Fibroblast of skin of left quadriceps (primary cell): ENCODE measurements around the gene SCN3A.

ENCODE experiments used
- DNase-seq, 2 experiments: peaks; one replicate each; pipeline ENCODE4 v3.0.0-alpha.2; 2013; ENCODE audit warnings: low read depth in 2 of 2

Gene SCN3A

DNA sequence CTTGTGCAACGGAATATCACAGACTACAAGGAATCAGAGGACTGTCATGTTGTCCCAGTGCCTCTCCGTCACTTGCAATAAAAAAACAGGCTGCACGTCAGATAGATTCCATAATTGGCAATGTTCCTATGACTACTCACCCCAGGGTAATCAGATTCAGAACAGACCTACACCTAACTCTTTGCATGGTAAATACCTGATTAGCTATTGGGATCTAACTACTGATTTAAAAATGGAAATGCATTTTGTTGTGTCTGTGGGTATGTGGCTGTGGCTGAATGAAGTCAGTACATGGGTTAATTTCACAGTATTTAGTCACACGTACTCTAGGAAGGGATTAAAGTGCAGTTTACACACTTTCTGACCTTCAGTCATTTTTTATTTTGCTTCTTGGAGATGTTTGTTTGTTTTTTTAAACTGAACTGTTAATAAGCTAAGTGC lies 91.7 kb downstream of the SCN3A start:
- DNase-seq = no peak

DNA sequence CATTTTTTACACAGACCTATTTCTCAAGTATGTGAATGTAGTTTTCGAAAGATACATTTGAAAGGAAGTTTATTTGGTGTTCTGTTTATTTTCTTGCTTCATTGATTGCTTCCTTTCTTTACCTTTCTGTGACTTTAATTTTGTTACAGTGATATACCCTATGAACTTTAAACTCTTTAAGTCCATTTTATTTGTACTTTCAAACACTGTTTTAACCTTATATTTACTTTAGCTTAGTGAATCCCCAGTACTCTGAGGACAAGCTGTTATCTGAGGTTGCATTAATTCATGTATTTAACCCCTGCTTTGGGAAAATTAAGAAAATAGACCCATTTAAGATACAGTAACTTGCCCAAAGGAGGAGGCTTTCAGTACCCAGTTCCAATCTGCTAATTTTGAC lies 93.5 kb downstream of the SCN3A start:
- no peak for DNase-seq

DNA sequence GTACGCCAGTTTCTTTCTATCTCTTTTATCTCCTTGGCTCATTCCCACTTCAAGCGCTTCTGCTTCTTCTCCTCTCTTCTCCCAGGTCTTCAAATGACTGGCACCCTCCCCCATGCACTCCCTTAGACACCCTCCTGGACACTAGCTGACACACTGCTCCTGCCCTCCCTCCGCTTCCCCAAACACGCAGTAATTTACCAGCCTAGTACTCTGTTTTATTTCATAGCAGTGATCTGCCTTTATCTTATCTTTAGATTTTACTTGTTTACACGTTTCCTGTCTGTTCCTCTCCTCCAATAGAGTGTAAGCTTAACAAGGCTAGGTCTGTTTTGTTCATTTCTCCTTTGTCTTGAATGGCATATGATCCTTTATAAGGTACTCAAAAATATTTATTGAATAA lies 93.9 kb downstream of the SCN3A start:
- no peak for DNase-seq

DNA sequence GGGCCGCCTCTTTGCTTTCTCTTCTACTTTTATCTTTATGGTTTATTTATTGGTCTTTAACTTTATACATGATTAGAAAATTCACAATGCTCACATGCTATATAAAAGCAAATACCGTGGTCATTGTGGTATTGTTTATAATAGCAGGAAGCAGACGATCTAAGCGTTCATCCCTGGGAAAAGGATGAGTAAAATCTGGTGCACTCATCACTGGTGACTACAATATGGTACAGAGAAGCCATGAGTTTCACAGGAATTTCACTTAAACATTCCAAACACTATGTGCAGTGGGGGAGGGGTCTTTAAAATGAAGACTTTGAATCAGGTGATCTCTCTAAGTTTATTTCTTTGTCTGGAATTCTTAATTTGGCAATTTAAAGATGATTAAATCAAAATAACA lies 97.9 kb downstream of the SCN3A start:
- DNase-seq = peak in 1 of 2 experiments; percentile 10

DNA sequence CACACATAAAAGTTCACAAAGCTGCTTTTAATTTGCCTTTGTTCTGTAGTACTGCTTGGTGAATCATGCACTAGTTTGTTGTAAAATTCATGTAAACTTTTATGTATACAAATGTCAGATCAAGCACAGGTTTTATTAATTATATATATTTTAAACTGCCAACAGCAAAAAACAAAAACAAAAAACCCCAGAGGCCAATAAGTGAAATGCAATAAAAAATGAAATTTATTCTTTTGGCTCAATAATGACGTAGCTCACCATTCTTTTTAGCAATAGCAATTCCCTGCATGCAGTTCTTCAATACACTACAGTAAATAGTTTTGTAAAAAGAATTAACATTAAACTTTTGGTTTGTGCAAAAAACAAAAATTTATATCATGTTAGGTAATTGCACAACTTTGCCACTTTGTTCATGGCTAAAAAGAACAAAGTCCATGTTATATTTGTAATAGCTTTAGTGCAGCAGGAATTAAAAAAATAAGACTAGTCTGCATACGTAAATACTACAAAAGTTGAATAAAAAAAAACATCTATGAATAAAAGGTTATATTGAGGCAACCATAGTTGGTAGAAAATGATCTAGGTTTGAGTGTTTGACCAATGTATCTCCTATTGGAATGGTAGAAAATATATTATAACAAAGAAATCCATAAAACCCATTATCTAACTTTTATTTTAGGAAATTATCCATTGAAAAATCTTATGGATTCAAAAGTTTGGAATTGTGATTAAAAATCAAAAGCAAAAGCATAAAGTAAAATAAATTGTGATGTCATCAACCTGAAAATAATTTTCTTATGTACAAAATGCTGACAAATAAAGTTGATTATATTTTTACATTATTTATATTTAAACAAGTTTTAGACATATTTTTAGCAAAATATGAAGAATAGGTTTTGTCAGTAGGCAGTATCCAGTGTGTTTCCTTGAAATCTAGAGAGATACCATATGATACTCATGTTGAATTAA lies 115.6 kb downstream of the SCN3A start:
- DNase-seq = no peak

DNA sequence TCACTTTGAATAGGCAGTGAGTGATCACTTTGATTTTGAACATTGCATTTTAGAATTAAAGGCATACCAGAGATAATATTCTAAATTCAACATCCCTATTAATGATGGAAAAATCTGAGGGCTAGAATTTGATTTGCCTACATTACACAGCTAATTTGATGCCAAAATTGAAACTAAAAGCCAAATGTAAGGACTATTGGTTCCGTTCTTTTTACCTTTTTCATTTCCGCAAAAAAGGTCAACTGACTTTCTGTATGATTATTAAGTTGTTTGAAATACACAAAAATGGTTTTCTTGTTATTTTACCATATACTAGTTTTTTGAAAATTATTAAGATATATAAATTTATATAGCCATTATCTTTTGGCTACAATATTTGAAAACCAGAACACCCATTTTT lies 117.5 kb downstream of the SCN3A start:
- no peak for DNase-seq

DNA sequence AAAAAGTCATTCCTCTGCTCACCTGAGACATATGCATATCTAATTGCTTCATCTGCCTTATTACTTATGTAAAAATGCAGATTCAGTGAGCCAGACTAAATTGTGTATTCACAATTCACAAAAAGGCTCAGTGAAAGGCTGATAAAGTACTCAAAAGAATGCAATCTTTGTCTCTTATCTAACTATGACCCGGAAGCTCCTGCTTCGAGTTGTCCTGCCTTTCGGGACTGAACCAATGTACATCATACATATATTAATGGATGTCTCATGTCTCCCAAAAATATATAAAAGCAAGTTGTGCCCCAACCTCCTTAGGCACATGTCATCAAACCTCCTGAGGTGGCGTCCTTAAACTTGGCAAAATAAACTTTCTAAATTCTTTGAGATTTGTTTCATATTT lies 120.5 kb downstream of the SCN3A start:
- no peak for DNase-seq

DNA sequence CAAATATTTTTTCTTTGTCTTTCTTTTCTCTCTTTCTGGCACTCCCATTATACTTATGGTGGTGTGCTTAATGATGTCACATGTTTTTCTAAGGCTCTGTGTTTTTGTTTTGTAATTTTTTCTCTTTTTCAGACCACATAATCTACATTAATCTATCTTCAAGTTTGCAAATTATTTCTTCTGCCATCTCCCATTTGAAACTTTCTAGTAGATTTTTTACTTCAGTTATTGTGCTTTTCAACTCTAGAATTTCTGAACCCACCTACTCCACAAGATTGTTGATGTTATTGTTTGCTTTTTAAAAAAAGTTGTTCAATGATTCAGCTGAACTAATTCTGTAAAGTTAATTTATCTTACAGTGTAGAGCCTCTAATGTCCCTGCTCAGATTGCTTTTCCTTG lies 121.4 kb downstream of the SCN3A start:
- no peak for DNase-seq

DNA sequence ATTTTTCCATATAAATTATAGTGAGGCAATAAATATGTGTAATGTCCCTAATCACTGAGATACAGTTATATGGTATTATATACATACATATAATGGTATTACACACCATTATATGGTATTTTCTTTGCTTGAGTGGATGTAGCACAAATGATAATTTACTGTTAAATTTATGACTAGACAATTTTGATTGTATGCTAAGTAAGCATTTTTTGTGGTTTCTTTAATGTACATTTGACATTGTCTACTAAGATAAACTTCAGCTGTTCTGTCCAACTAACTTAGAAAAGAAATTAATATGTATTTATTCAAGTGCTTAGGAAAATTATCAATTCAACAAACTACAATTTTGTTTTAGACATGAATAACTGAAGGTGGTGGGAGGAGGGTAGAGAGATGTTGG lies 122.6 kb downstream of the SCN3A start:
- no peak for DNase-seq

DNA sequence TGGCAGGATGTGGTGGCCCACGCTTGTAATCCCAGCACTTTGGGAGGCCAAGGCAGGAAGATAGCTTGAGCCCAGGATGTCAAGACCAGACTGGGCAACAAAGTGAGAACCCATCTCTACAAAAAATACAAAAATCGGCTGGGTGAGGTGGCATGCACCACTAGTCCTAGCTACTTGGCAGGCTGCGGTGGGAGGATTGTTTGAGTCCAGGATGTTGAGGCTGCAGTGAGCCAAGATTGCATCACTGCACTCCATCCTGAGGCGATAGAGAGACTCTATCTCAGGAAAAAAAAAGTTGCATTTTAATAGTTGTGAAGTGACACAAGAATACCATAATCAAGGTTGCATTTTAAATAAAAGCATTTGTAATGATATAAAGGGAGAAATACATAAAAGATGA lies 124.4 kb downstream of the SCN3A start:
- no peak for DNase-seq

DNA sequence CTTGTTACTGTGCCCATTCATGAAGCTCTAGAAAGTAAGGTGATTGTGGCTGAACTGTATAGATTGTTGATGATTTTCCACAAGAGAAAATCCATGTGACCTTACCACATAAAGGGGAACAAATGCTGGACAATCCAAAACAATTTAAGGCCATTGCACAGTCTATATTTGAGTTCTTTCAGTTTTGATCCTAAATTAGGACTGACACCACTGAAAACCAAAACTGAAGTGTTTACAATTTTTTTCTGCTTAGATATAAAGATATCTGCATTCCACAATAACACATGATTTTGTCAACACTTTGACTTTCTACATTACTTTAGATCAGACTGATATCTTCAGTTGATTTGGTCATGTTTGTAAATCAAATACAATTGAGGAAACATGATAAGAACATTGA lies 124.9 kb downstream of the SCN3A start:
- DNase-seq = no peak

DNA sequence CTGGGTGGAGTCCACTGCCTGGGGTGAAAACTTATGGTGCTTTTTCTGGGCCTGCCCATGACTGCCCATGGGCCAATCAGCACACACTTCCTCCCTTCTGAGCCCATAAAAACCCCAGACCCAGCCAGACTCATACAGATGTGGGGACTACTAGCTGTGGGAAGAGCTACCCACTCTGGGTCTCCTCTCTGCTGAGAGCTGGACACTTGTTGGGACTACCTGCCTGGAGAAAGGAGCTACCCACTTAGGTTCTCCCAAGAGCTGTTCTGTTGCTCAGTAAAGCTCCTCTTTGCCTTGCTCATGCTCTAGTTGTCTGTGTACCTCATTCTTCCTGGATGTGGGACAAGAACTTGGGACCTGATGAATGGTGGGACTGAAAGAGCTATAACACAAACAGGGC lies 129.0 kb downstream of the SCN3A start:
- DNase-seq = no peak

DNA sequence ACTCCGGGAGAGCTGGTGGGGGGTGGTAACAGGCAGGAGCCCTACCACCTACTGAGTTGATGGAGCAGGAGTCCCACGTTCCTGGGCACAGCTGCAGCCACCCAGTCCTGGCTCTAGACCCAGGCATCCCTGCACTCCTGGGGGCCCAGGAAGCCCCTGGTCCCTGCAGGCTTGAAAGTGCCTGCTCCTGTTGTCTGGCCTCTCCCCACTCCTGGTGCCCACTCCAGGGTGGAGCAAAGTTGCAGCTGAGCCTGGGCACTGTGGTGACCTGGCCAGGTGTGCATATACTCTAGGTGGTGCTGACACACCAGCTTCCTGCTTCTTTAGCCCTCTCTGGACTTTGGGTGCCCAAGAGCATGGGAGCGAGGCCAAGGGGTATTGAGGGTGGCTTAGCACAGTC lies 129.5 kb downstream of the SCN3A start:
- no peak for DNase-seq

DNA sequence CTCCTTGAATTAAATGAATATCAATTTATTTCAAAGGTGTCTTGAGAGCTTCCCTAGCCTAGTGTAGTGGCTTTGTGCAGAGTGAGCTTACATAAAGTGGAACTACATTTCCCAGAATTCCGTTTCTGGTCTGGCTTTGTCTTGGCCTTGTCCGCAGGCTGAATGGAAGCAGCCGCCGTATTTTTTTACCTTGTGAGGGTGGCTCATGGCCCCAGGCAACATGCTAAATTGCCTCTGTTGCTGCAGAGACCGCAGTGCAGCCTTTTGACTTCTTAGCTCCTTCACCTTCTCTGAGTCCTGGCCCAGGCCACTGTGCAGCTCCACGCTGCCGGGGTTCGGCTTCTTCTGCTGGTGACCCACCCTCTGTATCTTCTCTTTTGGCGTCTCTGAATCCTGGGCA lies 133.8 kb downstream of the SCN3A start:
- no peak for DNase-seq

DNA sequence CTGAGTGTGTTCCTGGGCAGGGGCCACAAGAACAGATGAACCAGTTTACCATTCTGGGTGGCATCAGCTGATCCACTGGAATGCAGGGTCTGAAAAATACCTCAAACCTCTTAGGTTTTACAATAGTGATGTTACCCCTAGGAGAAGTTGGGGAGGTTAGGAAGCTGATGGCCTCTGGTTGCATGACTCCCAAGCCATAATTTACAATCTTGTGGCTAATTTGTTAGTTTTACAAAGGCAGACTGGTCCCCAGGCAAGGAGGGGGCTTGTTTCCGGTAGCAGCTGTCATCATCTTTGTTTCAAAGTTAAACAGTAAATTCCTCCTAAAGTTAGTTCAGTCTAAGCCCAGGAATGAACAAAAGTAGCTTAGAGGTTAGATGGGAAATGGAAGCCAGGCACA lies 134.7 kb downstream of the SCN3A start:
- DNase-seq = peak in 1 of 2 experiments; percentile 10

DNA sequence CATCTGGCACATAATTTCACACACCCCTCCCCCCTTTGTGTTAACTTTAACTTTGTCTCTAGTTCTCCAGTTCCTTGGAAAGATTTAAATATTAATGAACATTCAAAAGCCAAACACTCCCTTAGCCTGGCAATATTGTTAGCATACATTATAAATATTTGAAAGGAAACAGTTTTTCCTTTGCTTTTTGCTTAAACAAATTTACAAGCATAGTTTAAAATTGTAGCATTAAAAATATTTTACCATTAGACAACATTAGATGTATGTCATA lies 135.4 kb downstream of the SCN3A start:
- DNase-seq = no peak

DNA sequence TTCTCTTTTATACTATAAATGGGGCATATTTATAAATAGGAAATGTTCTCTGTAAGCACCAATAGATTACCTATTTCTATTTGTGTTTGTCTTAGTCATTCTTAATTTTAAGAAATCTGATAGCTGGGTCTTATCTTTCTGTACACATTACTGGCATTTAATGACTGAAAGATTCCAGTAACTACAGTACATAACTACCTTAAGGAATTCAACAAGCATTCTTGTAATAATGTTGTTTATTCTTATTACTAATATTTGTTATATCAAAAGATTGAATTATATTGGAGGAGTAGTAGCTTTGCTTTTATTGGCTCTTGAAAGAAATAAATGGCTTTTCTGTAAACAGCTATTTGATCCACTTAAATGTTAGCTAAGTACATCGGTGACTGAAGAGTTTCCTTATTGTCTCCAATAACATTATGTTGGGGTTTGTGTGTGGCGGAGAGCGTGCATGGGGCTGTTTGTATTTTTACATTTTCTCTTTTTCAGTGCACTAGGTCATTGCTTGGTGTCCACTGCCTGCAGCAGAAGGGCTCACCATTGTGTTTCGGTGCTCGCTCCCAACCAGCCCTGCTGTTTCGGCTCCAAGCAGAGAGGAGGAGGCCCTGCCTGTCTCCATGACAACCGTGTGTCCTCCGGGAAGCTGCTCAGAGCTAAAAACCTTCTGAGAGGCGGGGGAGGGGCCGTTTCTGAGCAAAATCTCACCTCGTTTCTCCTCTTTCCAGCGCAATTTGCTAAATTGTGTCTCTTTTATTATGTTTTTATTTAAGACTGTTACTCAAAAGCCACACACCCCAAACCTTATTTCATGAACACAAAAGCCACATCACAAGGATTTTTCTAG lies 136.0 kb downstream of the SCN3A start:
- peak; percentile 22 to 28 for DNase-seq

DNA sequence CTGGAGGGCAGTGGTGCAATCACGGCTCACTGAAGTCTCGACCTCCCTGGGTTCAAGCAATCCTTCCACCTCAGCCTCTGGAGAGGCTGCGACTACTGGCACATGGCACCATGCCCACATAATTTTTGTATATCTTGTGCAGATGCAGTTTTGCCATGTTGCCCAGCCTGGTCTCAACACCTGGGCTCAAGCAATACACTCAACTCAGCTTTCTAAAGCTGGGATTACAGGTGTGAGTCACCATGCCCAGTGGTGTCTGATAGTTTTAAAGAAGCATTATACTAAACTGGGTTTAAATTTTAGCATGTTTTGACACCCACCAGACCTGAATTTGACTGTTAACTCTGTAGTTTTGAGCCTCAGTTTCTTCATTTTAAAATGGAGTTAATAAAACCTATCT lies 139.1 kb downstream of the SCN3A start:
- no peak for DNase-seq

DNA sequence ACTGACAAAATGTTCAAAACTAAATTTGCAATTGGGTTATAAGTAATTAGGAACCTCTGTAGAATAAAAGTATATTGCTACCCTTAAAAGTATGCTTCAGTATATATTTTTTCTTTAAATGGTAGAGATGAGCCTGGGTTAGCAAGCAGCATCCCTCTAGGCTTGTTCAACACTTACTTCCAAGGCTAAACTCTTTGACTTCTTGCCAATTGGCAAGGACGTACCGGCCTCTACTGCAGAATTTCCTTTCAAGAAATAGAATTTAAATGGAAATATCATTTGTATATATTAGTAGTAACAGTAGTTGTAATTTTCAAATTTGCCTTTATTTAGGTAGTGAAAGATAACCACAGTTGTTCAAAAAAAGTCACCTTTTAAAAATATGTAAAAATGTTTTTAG lies 143.4 kb downstream of the SCN3A start:
- no peak for DNase-seq

DNA sequence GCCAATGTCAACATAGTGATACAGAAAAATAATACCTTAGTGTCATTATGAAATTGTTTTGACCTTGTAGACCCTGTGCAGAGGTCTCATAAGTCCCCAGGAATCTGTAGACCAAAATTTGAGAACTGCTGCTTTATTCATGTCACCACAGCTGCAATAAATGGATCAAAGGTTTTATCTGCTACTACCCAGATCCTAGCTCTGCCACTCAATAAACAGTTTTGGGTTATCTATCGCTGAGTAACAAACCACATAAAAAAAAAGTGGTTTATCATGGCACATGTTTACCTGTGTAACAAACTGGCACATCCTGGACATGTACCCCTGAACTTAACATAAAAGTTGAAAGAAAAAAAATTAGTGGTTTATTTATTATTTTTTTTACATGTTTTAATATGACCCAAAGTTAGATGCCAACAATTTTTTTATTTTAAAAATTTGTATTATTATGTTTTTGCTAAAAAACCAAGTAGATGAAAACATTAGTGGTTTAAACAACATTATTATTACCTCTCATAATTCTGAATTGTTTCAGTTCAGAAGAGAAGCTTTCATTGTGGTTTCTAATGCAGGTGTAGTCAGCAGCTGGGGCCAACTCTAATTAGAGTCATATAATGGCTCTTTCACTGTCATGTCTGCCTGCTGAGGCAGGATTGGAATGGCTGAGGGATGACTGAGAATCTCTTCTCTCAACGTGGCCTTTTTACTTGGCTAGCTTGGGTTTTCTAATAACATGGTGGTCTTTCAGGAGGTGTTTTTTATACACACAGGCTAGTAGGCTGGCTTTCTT lies 145.2 kb downstream of the SCN3A start:
- DNase-seq = no peak

DNA sequence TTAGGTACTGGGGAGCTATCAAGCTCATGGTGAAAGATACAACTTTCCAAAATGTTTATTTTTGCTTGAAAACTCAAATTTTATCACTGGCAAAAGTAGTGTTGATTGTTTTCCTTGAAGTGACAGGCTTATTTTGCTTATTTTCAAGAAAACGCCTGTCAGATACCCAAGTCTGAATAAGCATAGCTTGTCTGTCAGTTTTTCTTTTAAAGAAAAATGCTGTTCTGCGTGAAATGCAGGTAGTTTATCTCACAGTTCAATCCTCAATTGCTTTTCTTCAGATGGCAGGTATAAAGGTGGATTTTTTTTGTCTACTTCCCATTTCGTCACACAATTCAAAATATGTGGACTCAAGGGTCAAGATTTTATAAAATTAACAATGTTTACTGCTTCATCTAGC lies 145.9 kb downstream of the SCN3A start:
- no peak for DNase-seq

DNA sequence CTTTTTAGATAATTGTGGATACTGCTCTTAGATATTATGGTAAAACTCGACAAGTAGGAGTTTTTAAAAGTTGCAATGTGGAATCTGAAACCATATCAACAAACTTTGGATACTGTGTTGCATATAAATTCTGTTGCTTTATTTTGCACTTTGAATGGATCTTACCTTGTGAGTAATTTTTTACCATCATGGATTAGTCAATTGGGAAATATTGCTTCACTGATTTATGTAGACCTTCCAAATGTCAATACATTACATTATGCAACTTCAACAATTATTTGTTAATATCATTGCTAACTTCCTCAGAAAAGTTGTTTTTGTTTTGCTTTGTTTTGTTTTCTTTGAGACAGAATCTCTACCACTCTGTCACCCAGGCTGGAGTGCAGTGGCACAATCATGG lies 146.5 kb downstream of the SCN3A start:
- DNase-seq = no peak
